GM18907 (cell line): ENCODE data around the gene SYNPO2.
"Not testable (repeated sequence)": the region's sequence is repeated elsewhere in the genome, so short reads cannot be mapped to it uniquely, and the experiment has no call there.

Experiments used
- ATAC-seq: cut with Tn5 transposase; IDR thresholded peaks from one replicate; pipeline ENCODE4 v1.9.1; 2021; ENCODE audit warnings: mild to moderate bottlenecking, moderate library complexity; ENCODE audit not compliant: unreplicated experiment

SYNPO2 gene

GRCh38 chr4:119050527-119051090 lies 162.0 kb downstream of the SYNPO2 start:
- ATAC-seq: no peak

- ATAC-seq: no peak
Observed at GRCh38 chr4:119053245-119053644, 164.6 kb downstream of the SYNPO2 start.

GRCh38 chr4:119053997-119054396 lies 165.3 kb downstream of the SYNPO2 start:
- ATAC-seq: no peak

- ATAC-seq: no peak
Observed at GRCh38 chr4:119057417-119057816, 168.8 kb downstream of the SYNPO2 start.

GRCh38 chr4:119059221-119059620 lies 170.6 kb downstream of the SYNPO2 start:
- no peak for ATAC-seq

GRCh38 chr4:119067125-119067524 lies 178.5 kb downstream of the SYNPO2 start:
- not testable (repeated sequence) for ATAC-seq

- ATAC-seq: not testable (repeated sequence)
Observed at GRCh38 chr4:119067670-119068360, 179.2 kb downstream of the SYNPO2 start.

GRCh38 chr4:119068529-119068962 lies 179.9 kb downstream of the SYNPO2 start:
- no peak for ATAC-seq

- ATAC-seq: no peak
Observed at GRCh38 chr4:119070301-119070700, 181.6 kb downstream of the SYNPO2 start.

- no peak for ATAC-seq
Observed at GRCh38 chr4:119080721-119081541, 192.3 kb downstream of the SYNPO2 start.

- no peak for ATAC-seq
Observed at GRCh38 chr4:119081542-119081859, 192.8 kb downstream of the SYNPO2 start.

GRCh38 chr4:119081943-119082342 lies 193.3 kb downstream of the SYNPO2 start:
- ATAC-seq: no peak

- no peak for ATAC-seq
Observed at GRCh38 chr4:119082661-119083060, 194.0 kb downstream of the SYNPO2 start.

GRCh38 chr4:119084513-119084912 lies 195.9 kb downstream of the SYNPO2 start:
- ATAC-seq: no peak

- ATAC-seq: no peak
Observed at GRCh38 chr4:119087121-119087520, 198.5 kb downstream of the SYNPO2 start.

GRCh38 chr4:119087656-119088055 lies 199.0 kb downstream of the SYNPO2 start:
- no peak for ATAC-seq

GRCh38 chr4:119093042-119093827 lies 204.6 kb downstream of the SYNPO2 start:
- no peak for ATAC-seq

GRCh38 chr4:119097282-119097900 lies 208.7 kb downstream of the SYNPO2 start:
- no peak for ATAC-seq

- ATAC-seq: no peak
Observed at GRCh38 chr4:119098306-119098705, 209.7 kb downstream of the SYNPO2 start.

GRCh38 chr4:119099227-119099810 lies 210.7 kb downstream of the SYNPO2 start:
- no peak for ATAC-seq
